Inferior parietal cortex (tissue), 1 donor: Measurements from ENCODE around the gene MATN4.

ENCODE experiments used
- DNase-seq: peaks from one replicate; pipeline ENCODE4 v3.0.0-alpha.2; 2016; ENCODE audit errors: extremely low spot score

The MATN4 gene

GRCh38 chr20:45313943-45314342, 5.8 kb upstream of the MATN4 start:
- no peak for DNase-seq

- DNase-seq = no peak
Measured at GRCh38 chr20:45313065-45313695, 5.1 kb upstream of the MATN4 start.

GRCh38 chr20:45312241-45312640, 4.1 kb upstream of the MATN4 start:
- DNase-seq = no peak

GRCh38 chr20:45311589-45312211, 3.6 kb upstream of the MATN4 start:
- DNase-seq = peak; percentile 37

- no peak for DNase-seq
Measured at GRCh38 chr20:45309075-45309474, 976 bp upstream of the MATN4 start.

GRCh38 chr20:45307076-45307640, 941 bp downstream of the MATN4 start:
- DNase-seq = no peak

GRCh38 chr20:45306431-45306982, 1.6 kb downstream of the MATN4 start, which contains the start of gene RBPJL:
TSS of gene RBPJL (plus strand) at chr20:45306840. CDS start at chr20:45306923, 83 bp downstream.
- no peak for DNase-seq

- DNase-seq = no peak
Measured at GRCh38 chr20:45305262-45305661, 2.8 kb downstream of the MATN4 start.

- DNase-seq = no peak
Measured at GRCh38 chr20:45304464-45304999, 3.6 kb downstream of the MATN4 start.

GRCh38 chr20:45303586-45304463, 4.3 kb downstream of the MATN4 start:
- no peak for DNase-seq

GRCh38 chr20:45301824-45302271, 6.3 kb downstream of the MATN4 start:
- DNase-seq = no peak

- no peak for DNase-seq
Measured at GRCh38 chr20:45300961-45301360, 7.1 kb downstream of the MATN4 start.

GRCh38 chr20:45299786-45300185, 8.3 kb downstream of the MATN4 start:
- no peak for DNase-seq

GRCh38 chr20:45297786-45298497, 10.2 kb downstream of the MATN4 start:
- no peak for DNase-seq

- DNase-seq = no peak
Measured at GRCh38 chr20:45294659-45295058, 13.4 kb downstream of the MATN4 start.

- no peak for DNase-seq
Measured at GRCh38 chr20:45294003-45294368, 14.1 kb downstream of the MATN4 start.

GRCh38 chr20:45293041-45294002, 14.8 kb downstream of the MATN4 start:
- DNase-seq = peak; percentile 79

GRCh38 chr20:45292343-45292742, 15.8 kb downstream of the MATN4 start:
- no peak for DNase-seq

GRCh38 chr20:45291526-45291925, 16.6 kb downstream of the MATN4 start:
- no peak for DNase-seq
